HG03025 (cell line): ENCODE results near the gene MFAP1.
"Not testable (repeated sequence)": the region's sequence is repeated elsewhere in the genome, so short reads cannot be mapped to it uniquely, and the experiment has no call there.

Experiments used
- ATAC-seq: cut with Tn5 transposase; IDR thresholded peaks from one replicate; pipeline ENCODE4 v1.9.1; 2021; ENCODE audit warnings: mild to moderate bottlenecking, moderate library complexity; ENCODE audit not compliant: unreplicated experiment, low FRiP score

MFAP1 gene, protein sequence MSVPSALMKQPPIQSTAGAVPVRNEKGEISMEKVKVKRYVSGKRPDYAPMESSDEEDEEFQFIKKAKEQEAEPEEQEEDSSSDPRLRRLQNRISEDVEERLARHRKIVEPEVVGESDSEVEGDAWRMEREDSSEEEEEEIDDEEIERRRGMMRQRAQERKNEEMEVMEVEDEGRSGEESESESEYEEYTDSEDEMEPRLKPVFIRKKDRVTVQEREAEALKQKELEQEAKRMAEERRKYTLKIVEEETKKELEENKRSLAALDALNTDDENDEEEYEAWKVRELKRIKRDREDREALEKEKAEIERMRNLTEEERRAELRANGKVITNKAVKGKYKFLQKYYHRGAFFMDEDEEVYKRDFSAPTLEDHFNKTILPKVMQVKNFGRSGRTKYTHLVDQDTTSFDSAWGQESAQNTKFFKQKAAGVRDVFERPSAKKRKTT

DNA sequence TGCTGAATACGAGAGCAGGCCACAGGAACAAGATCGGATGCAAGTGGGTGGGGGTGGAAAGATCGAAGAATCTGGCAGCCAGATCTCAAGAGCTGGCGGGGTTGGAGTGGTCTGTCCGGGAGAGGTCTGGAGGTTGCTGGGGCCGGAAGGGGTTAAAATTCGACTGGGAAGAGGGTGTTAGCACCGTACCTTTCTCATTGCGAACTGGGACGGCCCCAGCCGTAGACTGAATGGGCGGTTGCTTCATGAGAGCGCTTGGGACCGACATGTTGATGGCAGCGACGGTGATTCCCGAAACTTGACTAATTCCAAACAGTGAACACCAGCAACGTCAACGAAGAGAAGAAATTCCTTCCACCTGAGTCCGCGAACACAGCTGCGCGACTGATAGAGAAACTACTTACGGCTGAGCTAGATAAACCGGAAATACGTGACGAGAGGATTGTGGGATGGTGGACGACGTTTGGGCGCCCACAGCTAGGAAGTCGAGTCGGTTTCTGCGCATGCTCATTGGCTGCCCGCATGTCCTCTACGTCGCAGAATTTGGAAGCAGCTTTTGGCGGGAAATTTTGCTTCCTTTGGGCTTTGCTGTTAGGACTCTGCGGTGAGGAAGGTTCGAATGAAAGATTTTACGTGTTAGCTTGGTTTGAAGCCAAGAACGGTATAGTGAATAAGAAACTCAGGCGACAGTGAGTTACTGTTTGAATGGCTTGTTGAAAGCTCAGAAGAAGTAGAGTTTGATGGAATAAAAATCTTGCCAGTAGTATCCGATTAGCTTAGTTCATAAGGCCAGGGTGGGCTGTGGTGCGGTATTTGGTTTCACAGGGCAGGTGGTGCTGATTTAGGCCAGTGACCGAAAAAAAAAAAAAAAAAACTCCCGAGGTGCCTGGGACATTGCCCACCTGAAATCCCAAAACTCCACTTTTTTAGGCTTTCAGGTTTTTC lies at the start of gene MFAP1:
Gene MFAP1 (minus strand): TSS at position 389 of the 945 bp plus-strand sequence. CDS start 121 bp downstream, at position 268.
- peak; percentile 73 for ATAC-seq

DNA sequence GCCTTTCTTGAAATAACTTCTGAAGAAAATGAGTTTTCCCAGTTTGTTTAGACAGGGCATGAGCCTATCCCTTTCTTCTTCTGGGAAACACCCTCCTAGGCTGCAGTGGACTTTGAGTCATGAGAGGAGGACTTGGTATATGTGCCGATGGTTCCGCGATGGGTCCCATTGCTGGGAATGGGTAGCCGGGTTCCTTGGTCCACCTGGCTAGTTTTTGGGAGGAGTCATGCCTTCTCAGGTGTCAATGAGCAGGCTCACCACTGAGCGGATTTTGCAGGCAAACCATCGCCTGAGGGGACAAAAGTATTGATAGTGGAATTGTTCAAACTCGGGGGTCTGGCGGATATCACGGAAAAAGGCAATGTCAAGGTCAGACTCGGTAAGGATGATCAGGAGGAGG lies 49.2 kb upstream of the MFAP1 start:
- ATAC-seq = no peak

DNA sequence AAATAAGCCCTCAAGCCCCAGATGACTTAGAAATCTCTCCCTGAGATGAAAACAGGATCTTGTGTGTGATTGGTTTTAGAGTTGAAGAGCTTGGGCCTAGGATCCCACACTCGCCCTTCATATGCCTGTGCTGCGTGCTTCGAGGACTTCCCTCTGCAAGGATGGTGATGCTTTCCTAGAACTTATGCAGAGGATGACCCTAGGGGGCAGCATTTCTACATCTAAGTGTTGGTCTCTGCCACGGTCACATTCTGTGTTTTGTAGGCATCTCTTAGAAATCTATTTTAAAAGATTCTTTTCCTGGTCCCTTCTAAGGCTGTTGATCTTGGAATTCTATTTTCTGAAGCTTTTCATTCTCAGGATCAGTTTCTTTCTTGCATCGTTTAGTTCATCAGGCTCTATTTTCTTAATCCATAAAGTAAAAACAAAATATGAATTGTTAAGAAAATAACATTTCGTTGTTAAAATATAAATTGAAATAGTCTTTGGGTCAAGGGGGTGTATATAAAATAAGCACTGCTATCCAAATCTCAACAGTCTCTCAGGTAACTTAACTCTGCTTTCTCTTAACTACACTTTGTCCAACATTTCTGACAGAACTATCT lies 48.0 kb upstream of the MFAP1 start:
- ATAC-seq = no peak

DNA sequence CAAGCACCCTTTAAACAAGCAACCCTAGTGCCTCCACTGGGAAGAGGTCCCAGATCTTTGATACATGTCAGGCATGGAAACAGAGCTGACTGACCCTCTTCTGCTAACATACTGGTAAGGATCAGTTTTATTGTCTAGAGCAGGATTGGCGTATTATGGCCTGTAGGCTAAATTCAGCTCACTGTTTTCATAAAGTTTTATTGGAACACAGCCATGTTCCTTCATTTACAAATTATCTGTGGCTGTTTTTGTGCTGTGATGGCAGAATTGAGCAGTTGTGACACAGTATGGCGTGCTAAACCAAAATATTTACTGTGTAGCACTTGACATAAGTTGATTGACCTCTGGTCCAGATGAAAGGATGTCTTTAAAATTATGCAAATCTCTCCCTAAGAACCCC lies 47.3 kb upstream of the MFAP1 start:
- ATAC-seq = no peak

DNA sequence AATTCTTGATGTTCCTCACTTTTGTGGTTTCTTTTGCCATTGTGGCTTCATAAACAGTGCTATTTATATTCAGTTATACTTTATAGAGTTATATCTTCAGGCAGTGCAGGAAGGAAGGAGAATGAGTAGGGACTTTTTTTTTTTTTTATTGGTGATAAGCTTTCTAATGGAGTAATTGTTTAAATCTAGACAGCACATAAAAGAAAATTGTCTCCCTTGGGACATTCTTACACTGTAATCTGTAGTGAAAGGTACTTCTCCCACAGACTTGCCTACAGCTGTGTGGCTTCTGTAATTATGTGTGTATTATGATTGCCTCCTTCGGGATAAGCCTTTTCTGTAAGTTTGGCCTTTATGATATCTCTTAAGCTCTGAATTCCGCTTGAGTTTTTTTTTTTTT lies 43.9 kb upstream of the MFAP1 start:
- no peak for ATAC-seq

DNA sequence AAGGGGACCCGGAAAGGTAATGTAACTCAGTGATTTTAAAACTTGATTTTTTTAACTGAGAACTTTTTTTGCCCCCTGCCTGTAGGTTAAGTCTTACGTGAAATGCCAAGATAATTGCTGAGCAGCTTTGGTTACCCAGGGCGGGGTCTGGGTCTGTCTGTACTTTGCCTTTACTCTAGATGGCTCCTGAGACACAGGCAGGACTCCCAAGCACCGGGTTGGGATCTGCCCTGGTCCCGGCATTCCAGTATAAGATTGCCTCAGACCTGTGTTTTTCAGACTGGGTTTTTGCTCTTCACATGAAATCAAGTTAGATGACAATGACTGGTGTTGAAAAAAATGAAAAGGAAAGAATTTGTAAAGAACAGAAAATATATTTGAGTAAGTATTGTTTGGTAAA lies 42.6 kb upstream of the MFAP1 start:
- ATAC-seq = no peak

DNA sequence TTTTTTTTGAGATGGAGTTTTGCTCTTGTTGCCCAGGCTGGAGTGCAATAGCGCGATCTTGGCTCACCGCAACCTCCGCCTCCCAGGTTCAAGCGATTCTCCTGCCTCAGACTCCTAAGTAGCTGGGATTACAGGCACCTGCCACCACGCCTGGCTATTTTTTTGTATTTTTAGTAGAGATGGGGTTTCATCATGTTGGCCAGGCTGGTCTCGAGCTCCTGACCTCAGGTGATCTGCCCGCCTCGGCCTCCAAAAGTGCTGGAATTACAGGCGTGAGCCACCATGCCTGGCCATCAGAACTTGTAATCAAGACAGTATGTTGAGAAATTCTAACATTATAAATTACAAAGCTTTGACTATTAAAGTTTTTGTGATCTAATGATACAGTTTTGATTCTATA lies 42.1 kb upstream of the MFAP1 start:
- not testable (repeated sequence) for ATAC-seq

DNA sequence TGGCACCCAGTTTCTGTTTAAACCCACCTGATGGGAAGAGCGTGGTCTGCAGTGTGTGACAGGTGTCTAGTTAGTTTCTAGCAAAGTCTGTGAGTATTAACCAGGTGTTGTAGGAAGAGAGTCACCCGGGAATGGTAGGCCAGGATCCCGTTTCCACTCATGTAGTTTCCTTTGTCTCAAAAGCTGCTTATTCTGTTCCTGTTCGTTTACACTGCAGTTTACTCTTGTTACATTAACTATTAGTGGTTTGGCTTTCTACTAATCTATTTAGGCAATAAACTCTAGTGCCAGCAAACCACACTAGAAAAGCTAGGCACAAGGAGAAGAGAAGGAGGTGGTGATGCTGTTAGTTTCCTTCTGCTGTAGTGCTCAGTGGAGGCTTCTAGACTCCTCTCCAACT lies 35.1 kb upstream of the MFAP1 start:
- no peak for ATAC-seq

DNA sequence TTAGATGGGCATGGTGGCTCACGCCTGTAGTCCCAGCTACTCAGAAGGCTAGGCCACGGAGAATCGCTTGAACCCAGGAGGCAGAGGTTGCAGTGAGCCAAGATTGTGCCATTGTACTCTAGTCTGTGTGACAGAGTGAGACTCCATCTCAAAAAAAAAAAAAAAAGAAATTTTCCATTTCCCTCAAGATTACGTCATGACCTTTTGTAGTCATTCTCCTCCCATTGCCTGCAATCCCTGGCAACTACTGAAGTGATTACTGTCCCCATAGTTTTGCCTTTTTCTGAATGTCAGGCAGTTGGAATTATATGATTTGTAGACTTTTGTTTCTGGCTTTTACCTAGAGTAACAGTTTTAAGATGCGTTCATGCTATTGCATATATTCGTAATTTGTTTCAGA lies 30.3 kb upstream of the MFAP1 start:
- ATAC-seq = no peak

DNA sequence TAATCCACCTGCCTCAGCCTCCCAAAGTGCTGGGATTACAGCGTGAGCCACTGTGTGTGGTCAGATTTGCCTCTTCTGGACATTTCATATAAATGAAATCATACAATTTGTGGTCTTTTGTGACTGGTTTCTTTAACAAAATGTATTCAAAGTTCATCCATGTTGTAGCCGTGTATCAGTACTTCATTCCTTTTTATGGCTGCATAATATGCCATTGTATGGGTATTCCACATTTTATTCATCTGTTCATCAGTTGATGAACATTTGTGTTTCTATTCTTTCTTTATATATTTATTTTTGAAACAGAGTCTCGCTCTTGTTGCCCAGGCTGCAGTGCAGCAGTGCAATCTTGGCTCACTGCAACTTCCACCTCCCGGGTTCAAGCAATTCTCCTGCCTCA lies 28.1 kb upstream of the MFAP1 start:
- ATAC-seq = no peak

DNA sequence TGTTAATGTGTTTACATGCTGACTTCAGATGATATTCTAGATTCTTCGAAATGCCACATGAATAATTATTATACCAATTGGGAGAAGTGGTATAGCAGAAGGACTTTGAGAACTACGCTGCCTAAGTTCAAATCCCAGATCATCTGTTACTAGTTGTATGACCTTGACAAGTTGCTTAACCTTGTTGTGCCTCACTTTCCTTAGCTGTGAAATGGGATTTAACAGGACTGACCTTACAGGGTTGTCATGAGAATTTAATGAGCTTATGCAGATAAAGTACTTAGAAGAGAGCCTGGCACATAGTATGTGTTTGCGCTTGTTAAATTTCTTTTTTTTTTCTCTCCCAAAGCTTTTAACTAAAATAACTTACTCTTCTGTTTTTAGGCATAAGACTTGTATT lies 26.8 kb upstream of the MFAP1 start:
- ATAC-seq = no peak

DNA sequence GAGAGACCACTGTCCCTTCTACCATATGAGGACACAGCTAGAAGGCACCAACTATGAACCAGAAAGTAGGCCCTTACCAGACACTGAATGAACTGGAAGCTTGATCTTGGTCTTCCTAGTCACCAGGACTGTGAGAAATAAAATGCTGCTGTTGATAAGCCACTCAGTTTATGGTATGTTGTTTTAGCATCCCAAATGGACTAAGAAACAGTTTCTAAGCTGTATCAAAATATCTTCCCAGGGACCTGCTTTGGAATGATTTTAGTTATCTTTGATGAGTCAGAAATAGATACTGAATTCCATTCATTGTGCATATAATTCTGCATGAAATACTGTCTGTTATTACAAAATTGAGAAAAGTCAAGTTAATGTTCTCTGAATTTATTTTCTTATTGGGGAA lies 20.9 kb upstream of the MFAP1 start:
- no peak for ATAC-seq

DNA sequence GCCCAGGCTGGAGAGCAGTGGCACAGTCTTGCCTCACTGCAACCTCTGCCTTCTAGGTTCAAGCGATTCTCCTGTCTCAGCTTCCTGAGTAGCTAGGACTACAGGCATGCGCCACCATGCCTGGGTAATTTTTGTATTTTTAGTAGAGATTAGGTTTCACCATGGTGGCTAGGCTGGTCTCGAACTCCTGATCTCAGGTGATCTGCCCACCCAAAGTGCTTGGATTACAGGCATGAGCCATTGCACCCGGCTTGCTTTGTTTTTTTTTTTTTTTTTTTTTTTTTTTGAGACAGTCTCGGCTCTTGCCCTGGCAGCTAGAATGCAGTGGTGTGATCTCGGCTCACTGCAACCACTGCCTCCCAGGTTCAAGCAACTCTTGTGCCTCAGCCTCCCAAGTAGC lies 8.0 kb upstream of the MFAP1 start:
- ATAC-seq = not testable (repeated sequence)

DNA sequence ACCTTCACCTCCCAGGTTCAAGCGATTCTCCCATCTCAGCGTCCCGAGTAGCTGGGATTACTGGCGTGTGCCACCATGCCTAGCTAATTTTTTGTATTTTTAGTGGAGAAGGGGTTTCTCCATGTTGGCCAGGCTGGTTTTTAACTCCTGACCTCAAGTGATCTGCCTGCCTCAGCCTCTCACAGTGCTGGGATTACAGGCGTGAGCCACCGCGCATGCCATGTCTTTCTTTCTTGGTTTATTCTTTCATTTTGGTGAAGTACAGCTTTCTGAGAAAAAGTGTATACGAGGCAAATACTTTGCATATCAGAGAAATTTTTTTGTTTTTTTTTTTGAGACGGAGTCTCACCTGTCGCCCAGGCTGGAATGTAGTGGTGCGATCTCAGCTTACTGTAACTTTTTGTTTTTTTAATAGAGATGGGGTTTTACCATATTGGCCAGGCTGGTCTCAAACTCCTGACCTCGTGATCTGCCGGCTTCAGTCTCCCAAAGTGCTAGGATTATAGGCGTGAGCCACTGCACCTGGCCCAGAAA lies 7.1 kb upstream of the MFAP1 start:
- not testable (repeated sequence) for ATAC-seq

DNA sequence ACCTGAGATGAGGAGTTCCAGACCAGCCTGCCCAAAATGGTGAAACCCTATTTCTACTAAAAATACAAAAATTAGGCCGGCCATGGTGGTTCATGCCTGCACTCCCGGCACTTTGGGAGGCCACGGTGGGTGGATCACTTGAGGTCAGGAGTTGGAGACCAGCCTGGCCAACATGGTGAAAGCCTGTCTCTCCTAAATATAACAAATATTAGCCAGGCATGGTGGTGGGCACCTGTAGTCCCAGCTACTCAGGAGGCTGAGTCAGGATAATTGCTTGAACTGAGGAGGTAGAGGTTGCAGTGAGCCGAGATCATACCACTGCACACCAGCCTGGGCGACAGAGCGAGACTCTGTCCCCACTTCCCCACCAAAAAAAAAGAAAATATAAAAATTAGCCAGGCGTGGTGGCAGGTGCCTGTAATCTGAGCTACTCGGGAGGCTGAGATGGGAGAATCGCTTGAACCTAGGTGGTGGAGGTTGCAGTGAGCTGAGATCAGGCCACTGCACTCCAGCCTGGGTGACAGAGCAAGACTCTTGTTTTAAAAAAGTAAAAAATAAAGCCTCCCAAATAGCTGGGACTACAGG lies 6.3 kb upstream of the MFAP1 start:
- ATAC-seq = not testable (repeated sequence)

DNA sequence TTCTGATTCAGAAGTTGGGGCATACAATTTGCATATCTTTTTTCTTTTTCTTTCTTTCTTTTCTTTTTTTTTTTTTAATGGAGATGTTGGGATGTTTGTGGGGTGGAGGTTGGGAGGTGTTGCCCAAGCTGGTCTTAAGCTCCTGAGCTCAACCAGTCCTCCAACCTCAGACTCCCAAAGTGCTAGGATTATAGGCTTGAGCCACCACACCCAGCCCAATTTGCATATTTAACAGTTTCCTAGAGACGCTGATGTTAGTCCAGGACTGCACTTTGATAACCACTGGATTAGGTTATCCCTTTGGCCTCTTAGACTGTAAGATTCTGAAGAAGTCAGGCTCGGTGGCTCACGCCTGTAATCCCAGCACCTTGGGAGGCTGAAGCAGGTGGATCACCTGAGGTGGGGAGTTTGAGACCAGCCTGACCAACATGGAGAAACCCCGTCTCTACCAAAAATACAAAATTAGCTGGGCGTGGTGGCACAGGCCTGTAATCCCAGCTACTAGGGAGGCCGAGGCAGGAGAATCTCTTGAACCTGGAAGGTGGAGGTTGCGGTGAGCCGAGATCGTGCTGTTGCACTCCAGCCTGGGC lies 5.6 kb upstream of the MFAP1 start:
- ATAC-seq = not testable (repeated sequence)

DNA sequence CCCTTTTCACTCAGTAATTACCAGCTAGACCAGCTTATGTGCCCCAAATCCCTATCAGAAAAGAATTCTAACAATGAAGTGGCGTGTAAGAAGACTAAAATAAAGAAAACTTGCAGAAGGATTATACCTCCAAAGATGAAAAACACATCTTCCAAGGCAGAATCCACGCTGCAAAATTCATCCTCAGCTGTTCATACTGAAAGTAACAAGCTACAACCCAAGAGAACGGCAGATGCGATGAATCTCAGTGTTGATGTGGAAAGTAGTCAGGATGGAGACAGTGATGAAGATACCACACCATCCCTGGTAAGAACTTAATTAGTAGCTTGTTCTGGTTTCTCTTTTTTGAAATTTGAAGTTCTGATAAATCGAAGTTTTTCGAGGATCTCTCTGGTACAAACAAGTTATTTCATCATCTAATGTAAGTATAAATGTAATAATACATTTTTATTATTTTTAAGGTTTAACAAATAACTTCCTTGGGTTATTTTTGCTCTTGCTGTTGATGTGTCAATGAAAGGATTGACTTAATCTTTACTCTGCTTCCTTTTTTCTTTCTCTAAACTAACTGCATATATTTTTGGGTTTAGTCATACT lies 3.7 kb upstream of the MFAP1 start:
- no peak for ATAC-seq

DNA sequence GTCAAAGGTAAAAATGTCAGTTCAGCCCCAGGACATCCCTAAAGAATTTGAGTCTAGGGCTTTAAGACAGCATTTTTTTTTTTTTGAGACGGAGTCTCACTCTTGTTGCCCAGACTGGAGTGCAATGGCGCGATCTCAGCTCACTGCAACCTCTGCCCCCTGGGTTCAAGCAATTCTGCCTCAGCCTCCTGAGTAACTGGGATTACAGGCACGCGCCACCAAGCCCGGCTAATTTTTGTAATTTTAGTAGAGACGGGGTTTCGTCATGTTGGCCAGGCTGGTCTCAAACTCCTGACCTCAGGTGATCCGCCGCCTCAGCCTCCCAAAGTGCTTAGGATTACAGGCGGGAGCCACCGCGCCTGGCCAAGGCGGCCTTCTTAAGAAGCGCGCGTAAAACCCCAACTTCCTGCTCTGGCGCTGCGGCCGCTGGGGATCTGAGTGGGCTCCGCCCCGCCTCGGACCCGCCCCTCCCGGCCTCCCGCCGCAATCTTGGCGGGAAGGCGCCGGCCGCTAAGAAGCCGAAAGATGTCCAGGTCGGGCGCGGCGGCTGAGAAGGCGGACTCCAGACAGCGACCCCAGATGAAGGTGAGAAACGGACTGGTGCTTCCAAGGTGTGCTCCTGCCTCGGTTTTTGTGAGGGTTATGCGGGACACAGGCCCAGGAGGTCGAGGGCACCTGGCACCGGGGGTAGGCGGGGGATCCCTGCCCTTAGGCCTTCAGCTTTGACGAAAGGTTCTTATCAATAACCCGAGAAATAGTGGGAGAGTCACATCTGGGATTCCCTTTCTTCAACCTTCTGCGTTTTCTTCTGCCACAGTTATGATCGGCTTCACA lies 2.2 kb upstream of the MFAP1 start, which contains the start of gene WDR76:
Gene WDR76 (plus strand): TSS at position 495 of the 834 bp plus-strand sequence. CDS start 31 bp downstream, at position 526.
- no peak for ATAC-seq
